NB4 (cell line): ENCODE measurements around the gene CEP192.

ENCODE experiments used
- CTCF ChIP-seq: IDR thresholded peaks from one replicate; pipeline ENCODE4 v1.5.1; 2012; ENCODE audit warnings: low read depth, low read length
- MAX ChIP-seq: IDR thresholded peaks from 2 replicates; pipeline ENCODE4 v1.6.1; 2011; ENCODE audit warnings: low read depth, low read length
- POLR2A ChIP-seq: IDR thresholded peaks from 2 replicates; pipeline ENCODE4 v1.6.1; 2011; ENCODE audit warnings: mild to moderate bottlenecking; ENCODE audit not compliant: insufficient read length; ENCODE audit errors: extremely low read depth

GRCh38 chr18:13159579-13159978 lies 168.4 kb downstream of the CEP192 start:
- TF ChIP-seq POLR2A (no peak), CTCF (peak; percentile 79), MAX (no peak)
